Measurements from ENCODE around the gene SCART1.
"Not testable (repeated sequence)": the region's sequence is repeated elsewhere in the genome, so short reads cannot be mapped to it uniquely, and the experiment has no call there.

Gene SCART1

GRCh38 chr10:133453516-133454203 is at the start of gene SCART1:
SCART1 (plus strand) TSS chr10:133453945; CDS start chr10:133453998, 53 bp downstream.
- no peak for DNase-seq (ENCODE audit: low read depth in 2 of 2, low spot score in 1 of 2)

DNA sequence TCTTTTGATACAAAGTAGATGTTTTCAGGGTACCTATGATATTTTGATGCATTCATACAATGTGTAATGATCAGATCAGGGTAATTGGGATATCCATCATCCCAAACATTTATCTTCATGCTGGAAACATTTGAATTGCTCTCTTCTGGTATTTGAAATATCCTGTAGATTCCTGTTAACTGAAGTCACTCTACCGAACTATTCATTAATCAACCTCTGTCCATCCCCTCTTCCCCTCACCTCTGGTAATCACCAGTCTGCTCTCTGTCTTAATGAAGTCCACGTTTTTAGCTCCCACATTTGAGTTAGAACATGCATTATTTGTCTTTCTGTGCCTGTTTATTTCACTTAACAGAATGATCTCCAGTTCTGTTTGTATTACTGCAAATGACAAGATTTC is 48.5 kb upstream of the SCART1 start:
- DNase-seq (ENCODE audit: low read depth in 2 of 2, low spot score in 1 of 2), result no peak

DNA sequence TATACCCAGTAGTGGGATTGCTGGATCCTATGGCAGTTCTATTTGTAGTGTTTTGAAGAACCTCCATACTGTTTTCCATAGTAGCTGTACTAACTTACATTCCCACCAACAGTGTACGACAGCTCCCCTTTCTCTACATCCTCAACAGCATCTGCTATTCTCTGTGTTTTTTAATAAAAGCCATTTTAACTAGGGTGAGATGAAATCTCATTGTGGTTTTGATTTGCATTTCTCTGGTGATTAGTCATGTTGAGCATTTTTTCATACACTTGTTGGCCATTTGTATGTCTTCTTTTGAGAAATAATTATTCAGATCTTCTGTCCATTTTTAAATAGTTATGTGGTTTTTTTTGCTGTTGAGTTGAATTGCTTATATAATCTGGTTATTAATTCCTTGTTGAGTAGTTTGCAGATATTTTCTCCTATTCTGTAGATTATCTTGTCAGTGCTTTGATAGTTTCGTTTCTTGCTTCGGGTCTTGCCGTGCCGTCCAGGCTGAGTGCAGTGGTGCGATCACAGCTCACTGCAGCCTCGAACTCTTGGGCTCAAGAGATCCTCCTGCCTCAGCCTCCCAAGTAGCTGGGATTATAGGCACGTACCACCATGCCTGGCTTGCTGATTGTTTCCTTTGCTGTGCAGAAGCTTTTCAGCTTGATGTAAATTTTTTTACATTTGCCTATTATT is 47.8 kb upstream of the SCART1 start:
- no peak for DNase-seq (ENCODE audit: low read depth in 2 of 2, low spot score in 1 of 2)

DNA sequence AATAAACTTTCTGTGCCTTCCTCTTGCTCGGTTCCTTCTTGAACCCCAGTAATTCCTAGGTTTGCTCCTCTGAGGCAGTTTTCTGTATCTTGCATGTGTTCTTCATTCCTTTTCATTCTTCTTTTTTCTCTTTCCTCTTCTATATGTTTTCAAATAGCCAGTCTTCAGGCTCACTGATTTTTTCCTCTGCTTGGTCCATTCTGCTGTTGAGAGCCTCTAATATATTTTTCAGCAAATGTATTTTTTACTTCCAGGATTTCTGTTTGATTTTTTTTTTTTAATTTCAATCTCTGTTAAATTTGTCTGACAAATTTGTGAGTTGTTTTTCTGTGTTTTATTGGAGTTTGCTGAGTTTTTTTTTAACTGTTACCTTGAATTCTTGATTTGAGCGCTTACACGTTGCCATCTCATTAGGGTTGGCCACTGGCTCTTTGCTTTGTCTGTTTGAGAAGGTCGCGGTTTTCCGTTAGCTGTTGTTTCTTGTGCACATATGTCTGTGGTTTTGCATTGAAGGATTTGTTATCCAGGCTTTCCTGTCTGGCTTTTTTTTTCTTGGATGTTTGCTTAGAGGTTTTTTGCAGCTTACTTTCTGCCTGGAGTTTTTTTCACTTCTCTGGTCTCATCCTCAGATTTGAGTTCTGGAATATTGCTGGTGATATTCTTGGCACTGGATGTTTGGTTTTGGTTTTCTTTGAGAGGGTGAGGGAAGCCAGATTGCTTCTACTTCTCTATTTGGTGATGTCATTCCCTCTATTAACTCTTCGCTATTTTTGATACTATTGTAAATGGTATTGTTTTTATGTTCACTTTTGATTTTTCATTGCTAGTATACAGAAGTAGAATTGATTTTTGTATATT is 42.0 kb upstream of the SCART1 start:
- no peak for DNase-seq (ENCODE audit: low read depth in 2 of 2, low spot score in 1 of 2)

- DNase-seq (ENCODE audit: low read depth in 2 of 2, low spot score in 1 of 2), result no peak
These were observed 41.4 kb upstream of the SCART1 start for GRCh38 chr10:133412381-133412711.

DNA sequence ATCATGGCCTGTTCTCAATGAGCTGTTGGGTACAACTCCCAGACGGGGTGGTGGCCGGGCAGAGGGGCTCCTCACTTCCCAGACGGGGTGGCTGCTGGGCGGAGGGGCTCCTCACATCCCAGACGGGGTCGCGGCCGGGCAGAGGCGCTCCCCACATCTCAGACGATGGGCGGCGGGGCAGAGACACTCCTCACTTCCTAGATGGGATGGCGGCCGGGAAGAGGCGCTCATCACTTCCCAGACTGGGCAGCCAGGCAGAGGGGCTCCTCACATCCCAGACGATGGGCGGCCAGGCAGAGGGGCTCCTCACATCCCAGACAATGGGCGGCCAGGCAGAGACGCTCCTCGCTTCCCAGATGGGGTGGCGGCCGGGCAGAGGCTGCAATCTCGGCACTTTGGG is 39.3 kb upstream of the SCART1 start:
- DNase-seq (ENCODE audit: low read depth in 2 of 2, low spot score in 1 of 2), result not testable (repeated sequence)

- DNase-seq (ENCODE audit: low read depth in 2 of 2, low spot score in 1 of 2), result no peak
These were observed 38.0 kb upstream of the SCART1 start for GRCh38 chr10:133415752-133416151.

GRCh38 chr10:133418289-133418993 is 35.3 kb upstream of the SCART1 start:
- DNase-seq (ENCODE audit: low read depth in 2 of 2, low spot score in 1 of 2), result no peak

DNA sequence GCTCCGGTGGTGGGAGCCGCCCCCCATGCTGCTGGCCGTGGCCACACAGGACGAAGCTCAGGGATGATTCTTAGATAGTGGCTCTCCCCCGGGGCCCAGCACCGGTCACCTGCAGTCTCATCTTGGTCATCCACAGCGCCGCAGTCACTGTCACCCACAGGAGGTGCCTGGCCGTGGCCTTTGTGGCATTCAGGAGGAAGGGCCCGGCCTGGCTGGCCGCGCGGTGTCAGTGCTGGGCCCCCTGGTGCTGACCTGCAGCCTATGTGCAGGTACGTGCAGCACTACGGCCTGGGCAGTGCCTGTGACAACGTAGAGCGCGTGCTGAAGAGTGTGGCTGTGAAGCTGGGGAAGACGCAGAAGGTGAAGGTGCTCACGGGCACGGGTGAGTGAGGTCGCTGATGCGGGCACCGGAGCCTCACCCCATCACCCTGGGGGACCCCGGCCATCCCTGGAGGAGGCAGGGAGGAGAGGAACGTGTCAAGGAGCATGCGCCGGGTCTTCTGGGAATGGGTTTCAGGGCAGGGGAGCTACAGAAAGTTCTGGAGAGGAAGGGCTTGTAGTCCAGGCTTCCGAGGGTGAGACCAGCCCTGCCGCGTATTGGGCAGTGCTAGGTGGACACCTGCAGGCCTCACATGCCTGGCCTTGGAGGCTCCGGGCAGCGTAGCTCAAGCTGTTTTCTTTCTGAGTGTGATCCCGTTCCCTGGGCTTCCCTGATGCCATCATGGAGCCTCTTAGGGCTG is 34.4 kb upstream of the SCART1 start:
- DNase-seq (ENCODE audit: low read depth in 2 of 2, low spot score in 1 of 2), result no peak

- no peak for DNase-seq (ENCODE audit: low read depth in 2 of 2, low spot score in 1 of 2)
These were observed 33.7 kb upstream of the SCART1 start for GRCh38 chr10:133420028-133420427.

- DNase-seq (ENCODE audit: low read depth in 2 of 2, low spot score in 1 of 2), result no peak
These were observed 33.2 kb upstream of the SCART1 start for GRCh38 chr10:133420579-133420978.

- no peak for DNase-seq (ENCODE audit: low read depth in 2 of 2, low spot score in 1 of 2)
These were observed 32.2 kb upstream of the SCART1 start for GRCh38 chr10:133421336-133422222.

DNA sequence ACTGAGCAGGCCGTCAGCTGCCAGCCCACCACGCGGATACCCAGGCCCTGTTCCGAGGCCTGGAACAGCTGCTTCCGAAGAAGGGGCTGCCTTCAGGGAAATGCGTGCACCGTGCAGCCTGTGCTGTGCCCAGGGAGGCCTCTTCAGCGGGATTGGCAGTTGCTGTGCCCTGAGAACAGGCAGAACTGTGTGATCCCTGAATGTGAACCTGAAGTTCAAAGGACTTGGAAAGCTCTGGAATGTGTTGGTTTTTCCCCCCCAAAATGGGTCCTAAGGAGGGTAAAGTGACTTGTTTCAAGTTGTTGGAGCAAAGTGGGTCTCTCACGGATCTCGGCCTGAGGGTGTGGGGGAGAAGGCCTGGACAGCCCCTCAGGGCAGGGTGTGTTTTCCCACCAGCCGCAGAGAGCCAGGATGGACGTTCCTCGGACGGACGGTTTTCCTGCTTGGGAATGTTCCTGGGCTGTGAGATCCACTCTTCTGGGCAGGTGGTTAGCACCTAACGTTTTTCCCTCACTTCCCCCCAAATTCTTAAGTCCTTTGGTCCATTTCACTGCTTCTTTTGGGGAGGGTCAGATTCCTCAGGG is 31.4 kb upstream of the SCART1 start:
- DNase-seq (ENCODE audit: low read depth in 2 of 2, low spot score in 1 of 2), result no peak

- DNase-seq (ENCODE audit: low read depth in 2 of 2, low spot score in 1 of 2), result no peak
These were observed 30.7 kb upstream of the SCART1 start for GRCh38 chr10:133422807-133423771.

DNA sequence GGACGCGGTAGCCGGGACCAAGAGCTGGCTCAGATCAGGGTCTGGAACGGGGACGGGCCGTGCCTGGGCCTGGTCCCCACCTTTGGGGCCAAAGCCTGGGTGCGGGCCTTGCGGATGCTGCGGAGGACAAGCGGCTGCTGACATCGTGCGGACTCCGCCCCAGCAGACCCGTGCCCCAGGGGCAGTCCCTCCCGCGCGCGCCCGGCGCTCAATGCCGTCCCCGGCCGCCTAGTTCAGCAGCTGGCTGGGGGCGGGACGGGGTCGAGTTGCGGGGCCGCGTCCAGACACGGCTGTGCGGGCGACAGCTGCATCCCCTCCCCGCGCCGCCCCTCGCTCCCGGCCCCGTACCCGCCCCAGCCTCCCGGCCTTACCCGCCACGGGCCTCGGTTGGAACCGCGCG is 29.6 kb upstream of the SCART1 start:
- not testable (repeated sequence) for DNase-seq (ENCODE audit: low read depth in 2 of 2, low spot score in 1 of 2)

GRCh38 chr10:133424601-133425000 is 29.1 kb upstream of the SCART1 start, which contains the start of gene SPRN:
SPRN (minus strand) TSS chr10:133424625; CDS start chr10:133423681, 944 bp downstream.
- not testable (repeated sequence) for DNase-seq (ENCODE audit: low read depth in 2 of 2, low spot score in 1 of 2)

DNA sequence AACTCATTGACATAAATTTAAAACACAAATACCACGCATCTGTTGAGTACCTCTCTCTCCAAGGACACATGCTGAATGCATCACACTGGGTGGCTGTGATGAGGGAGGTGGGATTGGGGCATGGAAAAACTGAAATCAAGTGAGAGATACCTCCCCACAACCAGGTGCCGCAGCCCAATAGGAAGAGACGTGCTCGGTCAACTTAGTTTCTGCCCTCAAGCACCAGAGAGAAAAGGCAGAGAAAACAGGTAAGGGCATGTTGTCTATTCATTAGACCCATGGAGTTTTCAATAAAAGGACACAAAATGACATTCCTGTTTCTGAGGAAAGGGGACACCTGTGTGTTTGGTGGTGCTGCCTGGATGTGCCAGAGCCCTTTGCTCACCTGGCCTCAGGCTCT is 24.2 kb upstream of the SCART1 start:
- DNase-seq (ENCODE audit: low read depth in 2 of 2, low spot score in 1 of 2), result not testable (repeated sequence)

All from stimulated activated CD8-positive, alpha-beta memory T cell treated with anti-CD3 and anti-CD28 coated beads, Interleukin-4, amount 100 ng/mL, for 4 hours (primary cell).